Stimulated activated CD4-positive, alpha-beta T cell treated with anti-CD3 and anti-CD28 coated beads, TNF-alpha, amount 100 ng/mL, for 1 hour (primary cell): ENCODE results near the gene SUMF2.
A peak's percentile ranks its signal among the peaks of the same experiment; 100 is the strongest.
"Not testable (repeated sequence)": the region's sequence is repeated elsewhere in the genome, so short reads cannot be mapped to it uniquely, and the experiment has no call there.

ENCODE experiments used
- DNase-seq, 3 donors: peaks; one replicate each; pipeline ENCODE4 v3.0.0-alpha.2; 2020; ENCODE audit warnings: low read depth in 3 of 3, low spot score in 1 of 3

Gene SUMF2

DNA sequence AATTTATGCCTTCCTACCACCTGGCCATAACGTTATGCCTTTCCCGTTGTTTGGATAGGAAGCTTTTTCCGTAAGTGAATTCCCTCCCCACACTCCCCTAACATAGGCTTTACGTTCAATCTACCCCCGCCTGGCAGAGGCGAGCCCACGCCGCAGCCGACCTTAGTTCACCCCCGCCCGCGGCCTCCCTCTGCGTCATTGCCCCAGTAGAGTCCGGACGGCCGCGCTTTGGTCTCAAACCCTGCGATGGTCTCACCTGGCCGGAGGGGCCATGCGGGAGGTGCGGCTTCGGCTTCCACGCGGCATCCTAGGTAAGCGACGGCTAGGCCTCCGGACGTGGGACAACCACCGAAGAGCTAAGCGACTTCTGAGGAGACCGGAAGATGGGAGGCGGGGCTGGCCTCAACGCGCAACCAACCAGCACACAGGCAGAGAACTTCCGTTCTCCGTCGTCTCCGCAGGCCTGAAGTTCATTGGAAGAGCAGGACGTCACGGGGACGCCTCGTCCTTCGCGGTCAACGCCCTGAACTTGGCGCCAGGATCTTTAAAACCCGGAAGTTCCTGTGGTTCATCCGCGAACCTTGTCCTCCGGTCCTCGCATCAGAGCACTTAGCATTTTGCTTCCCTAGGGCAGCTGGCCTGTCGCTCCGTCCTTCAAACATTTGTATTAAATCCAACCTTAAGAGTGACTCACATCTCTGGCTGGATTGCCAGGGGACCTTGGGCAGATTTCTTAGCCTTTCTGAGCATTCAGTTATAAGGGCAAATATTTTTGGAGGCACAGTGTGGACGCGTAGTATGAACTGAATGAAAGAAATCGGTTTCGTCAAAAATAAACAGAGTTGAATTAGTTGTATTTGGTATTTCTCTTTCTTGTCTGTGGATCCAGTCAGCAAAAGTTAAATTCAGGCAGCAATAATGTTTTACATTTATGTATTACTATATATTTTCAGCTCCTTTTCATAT is 42.3 kb downstream of the SUMF2 start, which contains the start of gene CHCHD2:
TSS of gene CHCHD2 (minus strand) at position 369 of the 966 bp plus-strand sequence. CDS start at position 306, 63 bp downstream.
- DNase-seq, result peak; percentile 76 to 84 (median 83)

DNA sequence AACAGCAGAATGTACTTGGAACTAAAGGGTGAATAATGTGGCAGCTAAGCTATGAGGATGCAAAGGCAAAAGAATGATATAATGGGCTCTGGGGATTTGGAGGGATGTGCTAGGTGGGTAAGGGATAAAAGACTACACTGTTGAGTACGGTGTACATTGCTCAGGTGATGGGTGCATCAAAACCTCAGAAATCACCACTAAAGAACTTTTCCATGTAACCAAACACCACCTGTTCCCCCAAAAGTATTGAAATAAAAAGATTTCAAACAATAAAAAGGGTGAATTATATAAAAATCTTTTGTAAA is 43.8 kb downstream of the SUMF2 start:
- no peak for DNase-seq

DNA sequence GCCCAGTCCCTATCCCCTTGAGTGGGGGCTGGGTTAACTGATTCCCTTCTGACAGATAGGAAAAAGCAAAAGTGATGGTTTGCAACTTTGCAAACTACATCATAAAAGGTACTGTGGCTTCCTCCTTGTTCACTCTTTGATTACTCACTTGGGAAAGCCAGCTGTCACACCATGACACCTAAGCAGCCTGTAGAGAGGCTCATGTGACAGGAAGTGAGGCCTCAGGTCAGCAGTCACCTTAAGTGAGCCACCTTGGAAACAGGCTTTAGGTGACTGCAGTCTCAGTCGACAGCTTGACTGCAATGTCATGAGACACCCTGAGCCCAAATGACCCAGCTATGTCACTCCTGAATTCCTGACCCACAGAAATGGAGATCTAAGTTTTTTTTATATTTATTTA is 46.5 kb downstream of the SUMF2 start:
- no peak for DNase-seq

DNA sequence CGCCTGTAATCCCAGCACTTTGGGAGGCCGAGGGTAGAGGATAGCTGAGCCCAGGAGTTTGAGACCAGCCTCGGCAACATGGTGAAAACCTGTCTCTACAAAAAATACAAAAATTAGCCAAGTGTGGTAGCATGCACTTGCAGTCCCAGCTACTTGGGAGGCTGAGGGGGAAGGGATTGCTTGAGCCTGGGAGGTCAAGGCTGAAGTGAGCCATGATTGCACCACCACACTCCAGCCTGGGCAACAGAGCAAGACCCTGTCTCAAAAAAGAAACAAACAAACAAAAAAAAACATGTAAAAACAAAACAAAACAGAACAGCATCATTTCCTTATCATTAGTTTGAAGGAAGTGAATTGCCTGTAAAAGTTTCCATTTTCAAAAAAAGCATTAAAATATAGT is 48.2 kb downstream of the SUMF2 start:
- not testable (repeated sequence) for DNase-seq

DNA sequence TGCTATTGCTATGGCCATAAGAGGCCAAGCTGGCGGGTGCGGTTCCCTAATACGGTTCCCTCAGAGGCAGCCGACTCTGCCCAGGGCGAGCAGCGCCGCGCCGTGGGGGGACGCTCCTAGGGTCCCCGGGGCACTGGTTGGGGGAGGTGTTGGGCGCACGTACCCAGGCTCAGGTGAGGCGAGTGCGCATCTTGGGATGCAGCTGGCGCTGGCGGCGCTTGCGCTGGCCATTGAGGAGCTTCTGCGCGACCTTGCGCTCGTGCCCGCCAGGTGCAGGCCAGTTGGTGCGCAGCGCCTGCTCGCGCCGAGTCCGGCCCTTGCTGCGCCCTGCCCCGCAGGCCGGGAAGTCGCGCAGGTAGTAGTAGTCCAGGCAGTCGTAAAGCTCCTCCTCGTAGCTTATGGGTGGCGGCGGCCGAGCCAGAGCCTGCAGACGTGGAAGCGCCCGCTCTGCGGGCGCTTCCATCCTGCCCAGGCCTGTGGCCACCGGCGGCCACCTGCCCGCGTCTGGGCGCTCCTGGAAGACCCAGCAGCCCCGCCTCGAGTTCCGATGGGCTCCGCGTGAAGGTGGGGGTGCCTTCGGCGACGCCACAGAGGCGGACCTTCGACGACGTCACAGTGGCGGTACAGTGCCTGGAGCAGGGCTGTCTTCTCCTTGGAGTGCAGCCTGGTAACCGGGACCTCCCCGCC is 51.9 kb downstream of the SUMF2 start, which contains the start of gene NUPR2:
TSS of gene NUPR2 (minus strand) at position 566 of the 687 bp plus-strand sequence. CDS start at position 463, 103 bp downstream.
- DNase-seq, result no peak

DNA sequence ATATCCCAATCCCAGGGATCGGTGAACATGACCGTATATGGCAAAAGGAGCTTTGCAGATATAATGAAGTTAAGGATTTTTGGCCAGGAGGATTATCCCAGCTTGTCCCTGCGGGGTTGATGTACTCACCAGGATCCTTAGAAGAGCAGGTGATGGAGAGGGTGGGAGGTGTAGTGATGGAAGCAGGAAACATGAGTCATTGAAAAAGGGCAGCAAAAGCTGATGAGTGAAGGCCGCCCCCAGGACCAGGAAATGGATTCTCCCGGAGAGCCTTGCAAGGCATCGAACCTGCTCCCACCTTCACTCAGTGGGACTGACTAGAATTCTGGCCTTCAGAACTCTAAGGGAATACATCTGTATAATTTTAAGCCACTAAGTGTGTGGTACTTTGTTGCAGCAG is 57.4 kb downstream of the SUMF2 start:
- no peak for DNase-seq

DNA sequence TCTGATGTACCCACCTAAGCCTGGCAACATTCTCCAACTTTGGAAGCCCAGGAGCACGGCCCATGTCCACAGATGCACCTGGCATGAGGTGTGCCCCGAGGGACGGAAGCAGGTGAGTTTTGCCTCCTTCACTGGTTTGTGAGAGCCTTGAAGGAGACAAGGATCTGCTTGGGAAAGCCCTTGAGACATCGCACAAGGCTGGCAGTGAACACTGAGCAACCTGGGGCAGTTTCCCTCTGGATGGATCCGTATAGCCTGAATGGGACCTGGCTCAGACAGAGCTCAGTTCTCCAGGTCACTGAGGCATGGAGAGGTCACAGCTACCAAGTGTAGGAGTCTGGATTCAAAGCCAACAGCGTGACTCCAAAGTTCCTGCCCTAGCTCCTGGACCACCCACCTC is 60.9 kb downstream of the SUMF2 start:
- DNase-seq, result no peak

DNA sequence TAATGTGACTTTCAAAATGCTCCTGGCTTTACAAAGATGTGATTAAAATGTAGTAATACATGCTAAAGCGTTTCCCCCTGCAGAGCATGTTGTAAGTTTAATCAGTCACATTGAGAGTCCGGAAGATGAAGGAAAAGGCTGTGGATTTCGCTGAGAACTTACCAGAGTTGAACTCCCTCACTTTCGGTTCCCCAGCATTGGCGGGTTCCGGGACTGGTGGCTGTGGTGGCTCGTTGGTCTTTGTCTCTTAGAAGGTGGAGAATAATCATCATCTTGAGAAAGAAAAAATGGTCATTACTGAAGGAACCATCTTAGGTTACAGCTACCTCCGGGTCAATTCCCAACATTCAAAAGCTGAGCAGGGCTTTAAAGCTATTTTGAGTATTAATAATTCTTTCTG is 61.7 kb downstream of the SUMF2 start:
- no peak for DNase-seq

DNA sequence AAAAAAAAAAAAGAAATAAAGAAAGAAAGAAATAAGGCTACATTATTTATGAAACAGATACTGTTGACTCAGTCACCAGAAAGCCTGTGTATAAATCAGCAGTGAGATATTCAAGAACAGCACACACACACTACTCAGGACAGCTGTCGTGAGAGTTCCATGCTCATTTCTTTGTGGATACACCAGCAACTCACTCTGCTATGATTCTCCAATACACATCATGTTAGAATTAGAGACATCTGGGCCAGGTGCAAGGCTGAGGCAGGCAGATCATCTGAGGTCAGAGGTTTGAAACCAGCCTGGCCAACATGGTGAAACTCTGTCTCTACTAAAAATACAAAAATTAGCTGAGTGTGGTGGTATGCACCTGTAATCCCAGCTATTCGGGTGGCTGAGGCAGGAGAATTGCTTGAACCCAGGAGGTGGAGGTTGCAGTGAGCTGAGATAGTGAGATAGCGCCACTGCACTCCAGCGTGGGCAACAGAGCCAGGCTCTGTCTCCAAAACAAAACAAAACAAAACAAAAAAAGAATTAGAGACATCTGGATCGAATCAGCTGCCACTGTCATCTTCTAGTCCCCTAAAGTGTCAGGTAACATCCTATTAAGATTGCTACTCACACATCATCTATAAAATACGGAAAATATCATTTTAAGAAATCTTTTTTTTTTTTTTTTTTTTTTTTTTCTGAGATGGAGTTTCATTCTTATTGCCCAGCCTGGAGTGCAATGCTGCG is 63.3 kb downstream of the SUMF2 start:
- no peak for DNase-seq
